GM12878 (cell line): ENCODE measurements around the gene TAF7L. TPM values are rescaled to one million over a fixed set of nuclear protein-coding genes. Genes with fewer than 3 reads are reported as not detected.

Source experiments
- ATAC-seq: fragments of 200-7000 bp; cut with Tn5 transposase; 3 replicates; pipeline ENCODE4 v1.9.1; 2020; ENCODE audit warnings: mild to moderate bottlenecking, moderate library complexity
- BruUV-seq: library from RNA; stranded (reverse); fragments of 400-500 nt; replicated peaks from 2 replicates; lab custom pipeline; 2021; lab: Mats Ljungman, UMichigan
- CTCF ChIA-PET: fragments of 300-600 bp; sonication (Branson Sonifier 250); formaldehyde crosslinking; extraction: SDS; loops from one replicate; lab custom pipeline; 2021; ENCODE audit warnings: inconsistent platforms; lab: Yijun Ruan, JAX
- POLR2A ChIA-PET: fragments of 350-600 bp; formaldehyde crosslinking; extraction: SDS; loops from one replicate; lab custom pipeline; 2021; ENCODE audit warnings: inconsistent platforms; lab: Charles Lee
- RAD21 ChIA-PET: fragments of 300-600 bp; sonication (Branson Sonifier 250); formaldehyde crosslinking; loops from one replicate; lab custom pipeline; 2023; ENCODE audit warnings: antibody characterized with exemption; ENCODE audit not compliant: unreplicated experiment; lab: Charles Lee
- SMC1A ChIA-PET: fragments of 300-600 bp; sonication (Branson Sonifier 250); formaldehyde crosslinking; loops from one replicate; lab custom pipeline; 2023; ENCODE audit not compliant: unreplicated experiment, uncharacterized antibody; lab: Charles Lee
- DNase-seq: peaks from one replicate; pipeline ENCODE4 v3.0.0-alpha.2; 2011; ENCODE audit warnings: low read depth, low spot score
- FAIRE-seq: peaks from 3 replicates; lab custom pipeline; 2011; peaks lifted over from hg19 to GRCh38; lab: Jason Lieb, UNC
- H2AFZ ChIP-seq: 2 replicates; pipeline ENCODE4 v1.6.0; 2011; ENCODE audit warnings: low read depth, low read length, control low read depth; ENCODE audit not compliant: control insufficient read depth
- H3K27ac ChIP-seq: 2 replicates; pipeline ENCODE4 v1.5.1; 2011; ENCODE audit warnings: control low read depth; ENCODE audit not compliant: control insufficient read depth, insufficient read depth
- H3K27me3 ChIP-seq, 2 experiments: replicated peaks in 1 of 2; 2 replicates each; pipeline versions ENCODE4 v1.6.0 to v1.6.1; 2011; ENCODE audit warnings: low read length in 1 of 2; ENCODE audit not compliant: control insufficient read depth in 2 of 2, insufficient read depth in 2 of 2
- H3K36me3 ChIP-seq, 2 experiments: 2 replicates each; pipeline ENCODE4 v1.5.1; 2011; ENCODE audit warnings: low read length in 1 of 2; ENCODE audit not compliant: control insufficient read depth in 2 of 2, insufficient read depth in 2 of 2
- H3K4me1 ChIP-seq: 2 replicates; pipeline ENCODE4 v1.6.1; 2011; ENCODE audit warnings: mild to moderate bottlenecking, low read length, moderate library complexity, mixed read lengths; ENCODE audit not compliant: control insufficient read depth, insufficient read depth
- H3K4me2 ChIP-seq: 2 replicates; pipeline ENCODE4 v1.6.0; 2011; ENCODE audit warnings: control low read depth; ENCODE audit not compliant: control insufficient read depth, insufficient read depth
- H3K4me3 ChIP-seq: fragments of 200-600 bp; sonication (generic); 2 replicates; pipeline ENCODE4 v1.5.1; 2016
- H3K79me2 ChIP-seq: 2 replicates; pipeline ENCODE4 v1.6.0; 2011; ENCODE audit warnings: low read length; ENCODE audit not compliant: control insufficient read depth, insufficient read depth
- H3K9ac ChIP-seq: 2 replicates; pipeline ENCODE4 v1.8.0; 2011; ENCODE audit warnings: low read length, control low read depth, mixed read lengths; ENCODE audit not compliant: control insufficient read depth, insufficient read depth
- H3K9me3 ChIP-seq: replicated peaks from 3 replicates; pipeline ENCODE4 v1.5.1; 2011; ENCODE audit warnings: mild to moderate bottlenecking, low read length; ENCODE audit not compliant: control insufficient read depth, insufficient read depth
- H4K20me1 ChIP-seq: 2 replicates; pipeline ENCODE4 v1.6.0; 2011; ENCODE audit not compliant: control insufficient read depth, insufficient read depth
- ASH2L ChIP-seq: fragments of 300-600, 200-600 bp; sonication (generic); IDR thresholded peaks from 2 replicates; pipeline ENCODE4 v1.6.1; 2017; ENCODE audit warnings: low read depth, mild to moderate bottlenecking, borderline replicate concordance
- BHLHE40 ChIP-seq, 2 experiments: fragments of 450-650 bp in 1 of 2; IDR thresholded peaks; 2 replicates each; pipeline ENCODE4 v1.6.1; 2011 to 2017; ENCODE audit warnings: low read depth in 2 of 2, borderline replicate concordance in 1 of 2, improper control_type of control experiment in 1 of 2, low read length in 1 of 2, mild to moderate bottlenecking in 1 of 2
- CBX5 ChIP-seq: sonication (generic); IDR thresholded peaks from 2 replicates; pipeline ENCODE4 v1.6.1; 2016; ENCODE audit warnings: low read depth, moderate library complexity, mild to moderate bottlenecking, inconsistent platforms
- EZH2 ChIP-seq: IDR thresholded peaks from 2 replicates; pipeline ENCODE4 v1.6.1; 2012; ENCODE audit warnings: low read depth, mild to moderate bottlenecking, control low read depth, inconsistent platforms, low read length, borderline replicate concordance; ENCODE audit not compliant: control insufficient read depth
- HSF1 ChIP-seq: fragments of 150-350 bp; IDR thresholded peaks from 2 replicates; pipeline ENCODE4 v1.6.1; 2014; ENCODE audit warnings: mild to moderate bottlenecking, low read depth, low read length
- JUNB ChIP-seq: IDR thresholded peaks from 2 replicates; pipeline ENCODE4 v1.6.1; 2016; ENCODE audit warnings: antibody characterized with exemption, mild to moderate bottlenecking
- JUND ChIP-seq: IDR thresholded peaks from 2 replicates; pipeline ENCODE4 v1.6.1; 2012; ENCODE audit warnings: low read depth, mild to moderate bottlenecking, low read length, improper control_type of control experiment, moderate library complexity
- KLF5 ChIP-seq: fragments of 450-650 bp; IDR thresholded peaks from 2 replicates; pipeline ENCODE4 v1.6.1; 2014; ENCODE audit warnings: mild to moderate bottlenecking; ENCODE audit not compliant: partially characterized antibody
- LARP7 ChIP-seq: fragments of 450-650 bp; IDR thresholded peaks from 2 replicates; pipeline ENCODE4 v1.6.1; 2017; ENCODE audit warnings: mild to moderate bottlenecking
- NFIC ChIP-seq: IDR thresholded peaks from 2 replicates; pipeline ENCODE4 v1.6.1; 2012; ENCODE audit warnings: low read depth, mild to moderate bottlenecking, inconsistent platforms, low read length, moderate library complexity
- POLR2AphosphoS2 ChIP-seq: IDR thresholded peaks from 2 replicates; pipeline ENCODE4 v1.6.1; 2011; ENCODE audit warnings: low read depth, mild to moderate bottlenecking, low read length, improper control_type of control experiment, moderate library complexity
- SMAD1 ChIP-seq: fragments of 450-650 bp; IDR thresholded peaks from 2 replicates; pipeline ENCODE4 v1.6.1; 2018; ENCODE audit warnings: mild to moderate bottlenecking, low read depth; ENCODE audit not compliant: partially characterized antibody
- TCF3 ChIP-seq: IDR thresholded peaks from 2 replicates; pipeline ENCODE4 v1.6.1; 2012; ENCODE audit warnings: low read depth, mild to moderate bottlenecking, low read length, borderline replicate concordance; ENCODE audit not compliant: insufficient read depth
- YY1 ChIP-seq: IDR thresholded peaks from 2 replicates; pipeline ENCODE4 v1.6.1; 2011; ENCODE audit warnings: low read depth, mild to moderate bottlenecking, low read length
- ZBTB40 ChIP-seq: fragments of 450-650 bp; IDR thresholded peaks from 2 replicates; pipeline ENCODE4 v1.6.1; 2016; ENCODE audit warnings: mild to moderate bottlenecking, moderate library complexity, borderline replicate concordance
- WGBS: methylation state at CpG from one replicate; pipeline ENCODE4 v1.1.6; 2016; ENCODE audit warnings: low lambda C conversion rate; ENCODE audit not compliant: insufficient replicate concordance, insufficient coverage; ENCODE audit errors: missing lambda C conversion rate; 5-methylcytosine and 5-hydroxymethylcytosine counted together
- in situ Hi-C: fragments of 300-500 bp; cut with MboI; formaldehyde crosslinking; loops from 9 replicates; pipeline ENCODE4 v1.14.3; 2018; ENCODE audit warnings: mixed read lengths
- intact Hi-C: fragments of 100-400 bp; cut with micrococcal nuclease; formaldehyde crosslinking; loops from one replicate; pipeline ENCODE4 v1.14.2; 2022; ENCODE audit not compliant: unreplicated experiment
- polyA plus RNA-seq, 11 experiments: library from polyadenylated mRNA; depleted of rRNA in 4 of 11; unstranded in 6 of 11; stranded (reverse) in 5 of 11; fragments of >200 nt; fragmentation: Nextera tagmentation in 4 of 11; fragmentation: Illumina TruSeq in 1 of 11; extraction: Ambion mirVana in 4 of 11; extraction: Trizol in 1 of 11; gene quantifications; 1 replicate in 1 of 11; 2 replicates in 10 of 11; pipeline versions ENCODE4 v1.2.1 to v1.2.3, GENCODE V29; 2011 to 2016; ENCODE audit warnings: inconsistent platforms in 2 of 11, missing spikeins in 2 of 11, low read depth in 1 of 11
- total RNA-seq, 4 experiments: library from RNA; depleted of rRNA in 3 of 4; stranded (reverse); fragments of >200 nt in 3 of 4; fragmentation: Illumina TruSeq in 1 of 4; extraction: Trizol in 1 of 4; gene quantifications; 2 replicates each; pipeline versions ENCODE4 v1.2.1 to v1.2.3, GENCODE V29; 2013 to 2021
- TF ChIP-seq, protein P1 (sequence below): fragments of 450-650 bp; IDR thresholded peaks from 2 replicates; pipeline ENCODE4 v1.6.1; 2014; ENCODE audit warnings: mild to moderate bottlenecking
- TF ChIP-seq, protein P2 (sequence below): IDR thresholded peaks from 2 replicates; pipeline ENCODE4 v1.6.1; 2011; ENCODE audit warnings: borderline replicate concordance, low read depth, mild to moderate bottlenecking, moderate library complexity, mixed read lengths, low read length; ENCODE audit not compliant: insufficient read depth; ENCODE audit errors: extremely low read length

Gene TAF7L
- total and polyA plus RNA-seq, 10 of the 15 experiments (the other 5 are each of a cell fraction or from before 2014, with no cell fraction given) = 0.05 to 0.11 (median 0.08) TPM; not detected in 6

DNA sequence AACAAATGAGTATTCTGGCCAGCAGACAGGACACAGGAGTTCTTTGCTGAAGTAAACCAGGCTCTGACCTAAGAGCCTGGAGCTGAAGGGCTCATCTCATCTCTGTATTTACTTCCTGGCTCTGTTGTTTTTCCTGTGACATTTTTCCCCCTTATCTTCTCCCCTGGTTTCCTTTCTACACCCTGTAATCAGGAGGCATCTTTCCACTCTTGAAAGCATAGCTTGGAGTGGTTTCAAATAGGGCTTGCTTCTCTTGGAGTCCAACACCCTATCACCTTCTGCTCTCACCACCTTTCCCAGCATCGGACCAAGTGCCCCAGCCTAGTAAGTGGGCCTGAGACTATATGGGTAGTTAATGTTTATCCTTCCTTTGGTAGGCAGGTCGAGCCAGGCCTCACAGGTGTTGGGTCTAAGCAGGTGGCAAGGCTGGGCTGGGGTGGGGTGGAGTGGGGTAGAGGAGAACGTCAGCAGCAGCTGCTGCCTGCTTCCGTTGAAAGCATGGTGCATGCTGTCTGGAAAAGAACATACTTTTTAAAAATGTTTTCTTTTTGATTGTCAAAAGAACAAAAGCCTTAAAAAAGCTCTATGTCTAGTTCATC is 70.4 kb downstream of the TAF7L start:
- Histone ChIP-seq H2AFZ (no peak overlapping the region), H3K27ac (no peak overlapping the region), H3K4me1 (no peaks in the 10 kb centered on the region), H3K4me3 (no peak overlapping the region), H3K9me3 (no peaks in the 10 kb centered on the region), H3K79me2 (no peaks in the 10 kb centered on the region), H3K4me2 (no peak overlapping the region), H3K9ac (no peak overlapping the region), H4K20me1 (no peaks in the 10 kb centered on the region), H3K36me3 (no peaks in the 10 kb centered on the region), H3K27me3 (no peaks in the 10 kb centered on the region)
- ATAC-seq (no peak), FAIRE-seq (no peak), DNase-seq (no peak)
- intact Hi-C loops (no loop called here), in situ Hi-C loops (no loop called here)
- ChIA-PET RAD21 (no interaction called here), SMC1A (no interaction called here), CTCF (no interaction called here), POLR2A (no interaction called here)
- no TSS peak for BruUV-seq
- WGBS = 35% methylated on average over 4 of the region's 4 CpGs
- TF ChIP-seq ASH2L = no peak
- no peak for TF ChIP-seq TCF3
- no peak for TF ChIP-seq SMAD1
- TF ChIP-seq JUNB = no peak
- TF ChIP-seq, protein P1, sequence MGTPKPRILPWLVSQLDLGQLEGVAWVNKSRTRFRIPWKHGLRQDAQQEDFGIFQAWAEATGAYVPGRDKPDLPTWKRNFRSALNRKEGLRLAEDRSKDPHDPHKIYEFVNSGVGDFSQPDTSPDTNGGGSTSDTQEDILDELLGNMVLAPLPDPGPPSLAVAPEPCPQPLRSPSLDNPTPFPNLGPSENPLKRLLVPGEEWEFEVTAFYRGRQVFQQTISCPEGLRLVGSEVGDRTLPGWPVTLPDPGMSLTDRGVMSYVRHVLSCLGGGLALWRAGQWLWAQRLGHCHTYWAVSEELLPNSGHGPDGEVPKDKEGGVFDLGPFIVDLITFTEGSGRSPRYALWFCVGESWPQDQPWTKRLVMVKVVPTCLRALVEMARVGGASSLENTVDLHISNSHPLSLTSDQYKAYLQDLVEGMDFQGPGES = no peak
- TF ChIP-seq LARP7 = no peak
- TF ChIP-seq ZBTB40 = no peak
- TF ChIP-seq NFIC = no peak
- TF ChIP-seq YY1 = no peak
- no peak for TF ChIP-seq KLF5
- TF ChIP-seq, protein P2, sequence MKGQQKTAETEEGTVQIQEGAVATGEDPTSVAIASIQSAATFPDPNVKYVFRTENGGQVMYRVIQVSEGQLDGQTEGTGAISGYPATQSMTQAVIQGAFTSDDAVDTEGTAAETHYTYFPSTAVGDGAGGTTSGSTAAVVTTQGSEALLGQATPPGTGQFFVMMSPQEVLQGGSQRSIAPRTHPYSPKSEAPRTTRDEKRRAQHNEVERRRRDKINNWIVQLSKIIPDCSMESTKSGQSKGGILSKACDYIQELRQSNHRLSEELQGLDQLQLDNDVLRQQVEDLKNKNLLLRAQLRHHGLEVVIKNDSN = no peak
- TF ChIP-seq EZH2 = no peak
- TF ChIP-seq CBX5 = no peak
- no peak for TF ChIP-seq BHLHE40 (IDR thresholded peaks at IDR 0.05; ENCODE audit: borderline replicate concordance in 1 of 2, low read depth in 2 of 2, low read length in 1 of 2)
- no peak for TF ChIP-seq POLR2AphosphoS2
- TF ChIP-seq HSF1 = no peak
- no peak for TF ChIP-seq JUND
